GM12878 (cell line): ENCODE results near the gene ATG101. TPM values are rescaled to one million over a fixed set of nuclear protein-coding genes. Genes with fewer than 3 reads are reported as not detected.

ENCODE experiments used
- ATAC-seq: fragments of 200-7000 bp; cut with Tn5 transposase; 3 replicates; pipeline ENCODE4 v1.9.1; 2020; ENCODE audit warnings: mild to moderate bottlenecking, moderate library complexity
- BruUV-seq: library from RNA; stranded (reverse); fragments of 400-500 nt; replicated peaks from 2 replicates; lab custom pipeline; 2021; lab: Mats Ljungman, UMichigan
- CTCF ChIA-PET: fragments of 300-600 bp; sonication (Branson Sonifier 250); formaldehyde crosslinking; extraction: SDS; loops from one replicate; lab custom pipeline; 2021; ENCODE audit warnings: inconsistent platforms; lab: Yijun Ruan, JAX
- POLR2A ChIA-PET: fragments of 350-600 bp; formaldehyde crosslinking; extraction: SDS; loops from one replicate; lab custom pipeline; 2021; ENCODE audit warnings: inconsistent platforms; lab: Charles Lee
- RAD21 ChIA-PET: fragments of 300-600 bp; sonication (Branson Sonifier 250); formaldehyde crosslinking; loops from one replicate; lab custom pipeline; 2023; ENCODE audit warnings: antibody characterized with exemption; ENCODE audit not compliant: unreplicated experiment; lab: Charles Lee
- SMC1A ChIA-PET: fragments of 300-600 bp; sonication (Branson Sonifier 250); formaldehyde crosslinking; loops from one replicate; lab custom pipeline; 2023; ENCODE audit not compliant: unreplicated experiment, uncharacterized antibody; lab: Charles Lee
- DNase-seq: peaks from one replicate; pipeline ENCODE4 v3.0.0-alpha.2; 2011; ENCODE audit warnings: low read depth, low spot score
- FAIRE-seq: peaks from 3 replicates; lab custom pipeline; 2011; peaks lifted over from hg19 to GRCh38; lab: Jason Lieb, UNC
- H2AFZ ChIP-seq: 2 replicates; pipeline ENCODE4 v1.6.0; 2011; ENCODE audit warnings: low read depth, low read length, control low read depth; ENCODE audit not compliant: control insufficient read depth
- H3K27ac ChIP-seq: 2 replicates; pipeline ENCODE4 v1.5.1; 2011; ENCODE audit warnings: control low read depth; ENCODE audit not compliant: control insufficient read depth, insufficient read depth
- H3K27me3 ChIP-seq, 2 experiments: replicated peaks in 1 of 2; 2 replicates each; pipeline versions ENCODE4 v1.6.0 to v1.6.1; 2011; ENCODE audit warnings: low read length in 1 of 2; ENCODE audit not compliant: control insufficient read depth in 2 of 2, insufficient read depth in 2 of 2
- H3K36me3 ChIP-seq, 2 experiments: 2 replicates each; pipeline ENCODE4 v1.5.1; 2011; ENCODE audit warnings: low read length in 1 of 2; ENCODE audit not compliant: control insufficient read depth in 2 of 2, insufficient read depth in 2 of 2
- H3K4me1 ChIP-seq: 2 replicates; pipeline ENCODE4 v1.6.1; 2011; ENCODE audit warnings: mild to moderate bottlenecking, low read length, moderate library complexity, mixed read lengths; ENCODE audit not compliant: control insufficient read depth, insufficient read depth
- H3K4me2 ChIP-seq: 2 replicates; pipeline ENCODE4 v1.6.0; 2011; ENCODE audit warnings: control low read depth; ENCODE audit not compliant: control insufficient read depth, insufficient read depth
- H3K4me3 ChIP-seq: fragments of 200-600 bp; sonication (generic); 2 replicates; pipeline ENCODE4 v1.5.1; 2016
- H3K79me2 ChIP-seq: 2 replicates; pipeline ENCODE4 v1.6.0; 2011; ENCODE audit warnings: low read length; ENCODE audit not compliant: control insufficient read depth, insufficient read depth
- H3K9ac ChIP-seq: 2 replicates; pipeline ENCODE4 v1.8.0; 2011; ENCODE audit warnings: low read length, control low read depth, mixed read lengths; ENCODE audit not compliant: control insufficient read depth, insufficient read depth
- H3K9me3 ChIP-seq: replicated peaks from 3 replicates; pipeline ENCODE4 v1.5.1; 2011; ENCODE audit warnings: mild to moderate bottlenecking, low read length; ENCODE audit not compliant: control insufficient read depth, insufficient read depth
- H4K20me1 ChIP-seq: 2 replicates; pipeline ENCODE4 v1.6.0; 2011; ENCODE audit not compliant: control insufficient read depth, insufficient read depth
- CHD2 ChIP-seq: IDR thresholded peaks from 2 replicates; pipeline ENCODE4 v1.6.1; 2011; ENCODE audit warnings: low read depth, low read length, improper control_type of control experiment, borderline replicate concordance
- EED ChIP-seq: sonication (generic); IDR thresholded peaks from 2 replicates; pipeline ENCODE4 v1.6.1; 2016; ENCODE audit warnings: antibody characterized with exemption, low read depth
- HDAC6 ChIP-seq: fragments of 200-600 bp; sonication (generic); IDR thresholded peaks from one replicate; pipeline ENCODE4 v1.8.0; 2017; ENCODE audit warnings: antibody characterized with exemption; ENCODE audit not compliant: unreplicated experiment
- MTA3 ChIP-seq: IDR thresholded peaks from 2 replicates; pipeline ENCODE4 v1.6.1; 2012; ENCODE audit warnings: low read length, inconsistent platforms, borderline replicate concordance
- NFYB ChIP-seq: IDR thresholded peaks from 2 replicates; pipeline ENCODE4 v1.6.1; 2011; ENCODE audit warnings: low read depth, mild to moderate bottlenecking, low read length, improper control_type of control experiment, moderate library complexity; ENCODE audit not compliant: insufficient read depth
- STAT1 ChIP-seq: fragments of 450-650 bp; conservative IDR thresholded peaks from 2 replicates; pipeline ENCODE4 v1.6.1; 2014; ENCODE audit warnings: antibody characterized with exemption, mild to moderate bottlenecking
- SUZ12 ChIP-seq: fragments of 200-600 bp; sonication (generic); IDR thresholded peaks from one replicate; pipeline ENCODE4 v1.6.1; 2018; ENCODE audit warnings: antibody characterized with exemption, mild to moderate bottlenecking; ENCODE audit not compliant: unreplicated experiment
- ZNF207 ChIP-seq: fragments of 450-650 bp; IDR thresholded peaks from 2 replicates; pipeline ENCODE4 v1.6.1; 2014; ENCODE audit warnings: antibody characterized with exemption, mild to moderate bottlenecking, borderline replicate concordance
- ZNF592 ChIP-seq: fragments of 450-650 bp; IDR thresholded peaks from 2 replicates; pipeline ENCODE4 v1.6.1; 2017; ENCODE audit warnings: mild to moderate bottlenecking, moderate library complexity
- WGBS: methylation state at CpG from one replicate; pipeline ENCODE4 v1.1.6; 2016; ENCODE audit warnings: low lambda C conversion rate; ENCODE audit not compliant: insufficient replicate concordance, insufficient coverage; ENCODE audit errors: missing lambda C conversion rate; 5-methylcytosine and 5-hydroxymethylcytosine counted together
- in situ Hi-C: fragments of 300-500 bp; cut with MboI; formaldehyde crosslinking; loops from 9 replicates; pipeline ENCODE4 v1.14.3; 2018; ENCODE audit warnings: mixed read lengths
- intact Hi-C: fragments of 100-400 bp; cut with micrococcal nuclease; formaldehyde crosslinking; loops from one replicate; pipeline ENCODE4 v1.14.2; 2022; ENCODE audit not compliant: unreplicated experiment
- polyA plus RNA-seq, 11 experiments: library from polyadenylated mRNA; depleted of rRNA in 4 of 11; unstranded in 6 of 11; stranded (reverse) in 5 of 11; fragments of >200 nt; fragmentation: Nextera tagmentation in 4 of 11; fragmentation: Illumina TruSeq in 1 of 11; extraction: Ambion mirVana in 4 of 11; extraction: Trizol in 1 of 11; gene quantifications; 1 replicate in 1 of 11; 2 replicates in 10 of 11; pipeline versions ENCODE4 v1.2.1 to v1.2.3, GENCODE V29; 2011 to 2016; ENCODE audit warnings: inconsistent platforms in 2 of 11, missing spikeins in 2 of 11, low read depth in 1 of 11
- total RNA-seq, 4 experiments: library from RNA; depleted of rRNA in 3 of 4; stranded (reverse); fragments of >200 nt in 3 of 4; fragmentation: Illumina TruSeq in 1 of 4; extraction: Trizol in 1 of 4; gene quantifications; 2 replicates each; pipeline versions ENCODE4 v1.2.1 to v1.2.3, GENCODE V29; 2013 to 2021
- TF ChIP-seq, protein P1 (sequence below): fragments of 450-650 bp; IDR thresholded peaks from 2 replicates; pipeline ENCODE4 v1.6.1; 2017; ENCODE audit warnings: mild to moderate bottlenecking, moderate library complexity

Gene ATG101
- total and polyA plus RNA-seq, 10 of the 15 experiments (the other 5 are each of a cell fraction or from before 2014, with no cell fraction given): 2.7 to 49.8 (median 35.3) TPM

GRCh38 chr12:52049286-52049685, 20.5 kb upstream of the ATG101 start (continued):
- TF ChIP-seq STAT1 (no peak), MTA3 (no peak), NFYB (no peak)
- TF ChIP-seq, all 136 proteins: peak for 0

GRCh38 chr12:52049688-52050087, 20.1 kb upstream of the ATG101 start:
- RAD21 ChIA-PET: no interaction called here
- FAIRE-seq (no peak), DNase-seq (no peak), ATAC-seq (no peak)
- Histone ChIP-seq H3K4me3 (no peak overlapping the region), H2AFZ (no peak overlapping the region), H3K36me3 (no peaks in the 10 kb centered on the region), H4K20me1 (no peaks in the 10 kb centered on the region), H3K9me3 (no peaks in the 10 kb centered on the region), H3K9ac (no peak overlapping the region), H3K27me3 (no peaks in the 10 kb centered on the region), H3K4me1 (peaks cover 23% of the 10 kb centered on the region), H3K79me2 (no peaks in the 10 kb centered on the region), H3K4me2 (peak overlapping the region; percentile 91), H3K27ac (no peak overlapping the region)
- in situ Hi-C loops: no loop called here
- WGBS: 86% methylated on average over 5 of the region's 5 CpGs
- POLR2A ChIA-PET: no interaction called here
- no peak for TF ChIP-seq ZNF592
- no peak for TF ChIP-seq MTA3
- no peak for TF ChIP-seq HDAC6
- TF ChIP-seq, protein P1, sequence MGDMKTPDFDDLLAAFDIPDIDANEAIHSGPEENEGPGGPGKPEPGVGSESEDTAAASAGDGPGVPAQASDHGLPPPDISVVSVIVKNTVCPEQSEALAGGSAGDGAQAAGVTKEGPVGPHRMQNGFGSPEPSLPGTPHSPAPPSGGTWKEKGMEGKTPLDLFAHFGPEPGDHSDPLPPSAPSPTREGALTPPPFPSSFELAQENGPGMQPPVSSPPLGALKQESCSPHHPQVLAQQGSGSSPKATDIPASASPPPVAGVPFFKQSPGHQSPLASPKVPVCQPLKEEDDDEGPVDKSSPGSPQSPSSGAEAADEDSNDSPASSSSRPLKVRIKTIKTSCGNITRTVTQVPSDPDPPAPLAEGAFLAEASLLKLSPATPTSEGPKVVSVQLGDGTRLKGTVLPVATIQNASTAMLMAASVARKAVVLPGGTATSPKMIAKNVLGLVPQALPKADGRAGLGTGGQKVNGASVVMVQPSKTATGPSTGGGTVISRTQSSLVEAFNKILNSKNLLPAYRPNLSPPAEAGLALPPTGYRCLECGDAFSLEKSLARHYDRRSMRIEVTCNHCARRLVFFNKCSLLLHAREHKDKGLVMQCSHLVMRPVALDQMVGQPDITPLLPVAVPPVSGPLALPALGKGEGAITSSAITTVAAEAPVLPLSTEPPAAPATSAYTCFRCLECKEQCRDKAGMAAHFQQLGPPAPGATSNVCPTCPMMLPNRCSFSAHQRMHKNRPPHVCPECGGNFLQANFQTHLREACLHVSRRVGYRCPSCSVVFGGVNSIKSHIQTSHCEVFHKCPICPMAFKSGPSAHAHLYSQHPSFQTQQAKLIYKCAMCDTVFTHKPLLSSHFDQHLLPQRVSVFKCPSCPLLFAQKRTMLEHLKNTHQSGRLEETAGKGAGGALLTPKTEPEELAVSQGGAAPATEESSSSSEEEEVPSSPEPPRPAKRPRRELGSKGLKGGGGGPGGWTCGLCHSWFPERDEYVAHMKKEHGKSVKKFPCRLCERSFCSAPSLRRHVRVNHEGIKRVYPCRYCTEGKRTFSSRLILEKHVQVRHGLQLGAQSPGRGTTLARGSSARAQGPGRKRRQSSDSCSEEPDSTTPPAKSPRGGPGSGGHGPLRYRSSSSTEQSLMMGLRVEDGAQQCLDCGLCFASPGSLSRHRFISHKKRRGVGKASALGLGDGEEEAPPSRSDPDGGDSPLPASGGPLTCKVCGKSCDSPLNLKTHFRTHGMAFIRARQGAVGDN: no peak
- TF ChIP-seq ZNF207: no peak
- no peak for TF ChIP-seq CHD2
- no peak for TF ChIP-seq SUZ12
- no peak for TF ChIP-seq EED
- intact Hi-C loops: no loop called here
- CTCF ChIA-PET: interaction anchor here (3.2 kb wide), 1 partner anchor 24 kb away, joined by 47 read pairs; no protein-coding TSS in a partner anchor
- BruUV-seq: no TSS peak
- SMC1A ChIA-PET: interaction anchor here (2.7 to 3.4 kb wide), 2 partner anchors 17 to 24 kb away, joined by 21 to 24 read pairs; no protein-coding TSS in a partner anchor
